CD4-positive, alpha-beta memory T cell (primary cell): ENCODE results near the gene PDS5B. TPM values are rescaled to one million over a fixed set of nuclear protein-coding genes. Genes with fewer than 3 reads are reported as not detected.
A peak's percentile ranks its signal among the peaks of the same experiment; 100 is the strongest.

ENCODE experiments used
- CTCF ChIA-PET: fragments of 350-600 bp; sonication (Branson Sonifier 250); formaldehyde crosslinking; loops from one replicate; lab custom pipeline; 2021; ENCODE audit warnings: inconsistent platforms; ENCODE audit not compliant: partially characterized antibody; lab: Charles Lee
- POLR2A ChIA-PET: fragments of 350-600 bp; sonication (Branson Sonifier 250); formaldehyde crosslinking; loops from one replicate; lab custom pipeline; 2021; ENCODE audit not compliant: partially characterized antibody; lab: Charles Lee
- DNase-seq, 5 donors: peaks; one replicate each; pipeline versions ENCODE4 v3.0.0 to v3.0.0-alpha.2; 2020 to 2022; ENCODE audit warnings: mixed read lengths in 1 of 5
- H3K27ac ChIP-seq: one replicate; pipeline ENCODE4 v1.7.0; 2013; ENCODE audit warnings: low read depth, low read length
- H3K27me3 ChIP-seq: 2 replicates; pipeline ENCODE4 v1.7.0; 2013; ENCODE audit warnings: mild to moderate bottlenecking, low read length, moderate library complexity; ENCODE audit not compliant: insufficient read depth
- H3K36me3 ChIP-seq: 2 replicates; pipeline ENCODE4 v1.7.0; 2013; ENCODE audit warnings: mild to moderate bottlenecking, low read length, moderate library complexity; ENCODE audit not compliant: insufficient read depth
- H3K4me1 ChIP-seq: 2 replicates; pipeline ENCODE4 v1.7.0; 2013; ENCODE audit warnings: mild to moderate bottlenecking, low read length, moderate library complexity; ENCODE audit not compliant: insufficient read depth
- H3K4me3 ChIP-seq, 2 donors: one replicate each; pipeline ENCODE4 v1.7.0; 2013; ENCODE audit warnings: low read length in 2 of 2, mild to moderate bottlenecking in 1 of 2
- H3K9me3 ChIP-seq, 2 donors: one replicate each; pipeline ENCODE4 v1.7.0; 2013; ENCODE audit warnings: low read length in 2 of 2, control low read depth in 1 of 2; ENCODE audit not compliant: control insufficient read depth in 1 of 2
- H3K27ac Mint-ChIP-seq, 7 donors: one replicate each; pipeline ENCODE4 v1.8.0; 2020 to 2021; ENCODE audit warnings: mixed read lengths in 7 of 7, mild to moderate bottlenecking in 6 of 7, inconsistent platforms in 3 of 7, moderate library complexity in 3 of 7
- H3K27me3 Mint-ChIP-seq, 2 donors: one replicate each; pipeline ENCODE4 v1.8.0; 2020 to 2021; ENCODE audit warnings: mixed read lengths in 2 of 2
- H3K36me3 Mint-ChIP-seq, 2 donors: one replicate each; pipeline ENCODE4 v1.8.0; 2020 to 2021; ENCODE audit warnings: mixed read lengths in 2 of 2, inconsistent platforms in 1 of 2, mild to moderate bottlenecking in 1 of 2
- H3K4me1 Mint-ChIP-seq, 4 donors: one replicate each; pipeline ENCODE4 v1.8.0; 2020 to 2021; ENCODE audit warnings: mixed read lengths in 4 of 4, mild to moderate bottlenecking in 1 of 4
- H3K4me3 Mint-ChIP-seq, 8 donors: one replicate each; pipeline ENCODE4 v1.8.0; 2020 to 2021; ENCODE audit warnings: mixed read lengths in 8 of 8, mild to moderate bottlenecking in 7 of 8, moderate library complexity in 6 of 8, inconsistent platforms in 3 of 8
- H3K9me3 Mint-ChIP-seq, 8 donors: one replicate each; pipeline ENCODE4 v1.8.0; 2020 to 2021; ENCODE audit warnings: mixed read lengths in 8 of 8, mild to moderate bottlenecking in 5 of 8, inconsistent platforms in 3 of 8, moderate library complexity in 1 of 8
- intact Hi-C: fragments of 100-400 bp; cut with micrococcal nuclease; formaldehyde crosslinking; loops from one replicate; pipeline ENCODE4 v1.15.1; 2023
- polyA plus RNA-seq, 2 donors: library from polyadenylated mRNA; unstranded; fragments of 300-500 nt; fragmentation: Illumina TruSeq; gene quantifications; one replicate each; pipeline ENCODE4 v1.2.3, GENCODE V29; 2021
- total RNA-seq, 2 experiments: library from RNA; stranded (reverse); gene quantifications; one replicate each; pipeline ENCODE4 v1.2.3, GENCODE V29; 2021

PDS5B gene
- total and polyA plus RNA-seq, 4 experiments from 2014 or later: 28.7 to 56.3 (median 42.4) TPM

- POLR2A ChIA-PET: interaction anchor here (1.0 to 2.0 kb wide), 2 partner anchors 153 to 962 kb away, joined by 3 to 5 read pairs; partner anchors contain the start of gene N4BP2L1
- DNase-seq: peak in 3 of 5 donors; percentile 19 to 33 (median 28)
- no peak overlapping the region for H3K4me3 Mint-ChIP-seq
Observed at GRCh38 chr13:32581177-32581786, 5.0 kb upstream of the PDS5B start.

DNA sequence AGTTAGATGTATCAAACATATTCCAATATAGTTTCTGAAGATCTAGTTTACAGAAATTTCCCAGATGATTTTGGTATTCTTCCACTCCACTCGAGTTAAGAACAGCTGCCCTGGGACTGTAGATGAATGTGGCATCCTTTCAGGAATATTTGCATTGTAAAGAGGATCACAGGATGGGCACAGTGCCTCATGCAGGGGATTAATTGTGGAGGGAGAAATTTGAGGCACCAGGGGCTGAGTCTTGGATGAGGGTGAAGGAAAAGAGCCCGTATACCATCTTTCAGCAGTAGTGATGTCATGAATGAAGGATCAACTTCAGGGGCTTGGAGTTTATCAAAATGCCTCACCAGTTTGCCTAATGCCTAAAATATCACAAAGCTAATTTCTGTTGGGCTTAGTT lies 4.0 kb upstream of the PDS5B start:
- no peak for DNase-seq

More at GRCh38 chr13:32581177-32581786, 5.0 kb upstream of the PDS5B start:
- Histone ChIP-seq H3K27me3 (no peaks in the 10 kb centered on the region), H3K36me3 (no peaks in the 10 kb centered on the region), H3K4me1 (peaks cover 8% of the 10 kb centered on the region), H3K4me3 (no peak overlapping the region), H3K9me3 (no peaks in the 10 kb centered on the region), H3K27ac (no peak overlapping the region)
- no peaks in the 10 kb centered on the region for H3K27me3 Mint-ChIP-seq
- peaks cover 8 to 9% of the 10 kb centered on the region in 2 donors for H3K36me3 Mint-ChIP-seq
- peaks cover 1 to 10% (median 7%) of the 10 kb centered on the region in 4 donors for H3K4me1 Mint-ChIP-seq
- CTCF ChIA-PET: interaction anchor here (0.6 to 4.4 kb wide), 36 partner anchors 9 to 676 kb away, joined by 3 to 30 read pairs (median 4); partner anchors contain the start of genes BRCA2, N4BP2L2 and ZAR1L
- intact Hi-C loops: no loop called here
- H3K27ac Mint-ChIP-seq: no peak overlapping the region
- peaks cover 0 to 24% (median 12%) of the 10 kb centered on the region in 8 donors for H3K9me3 Mint-ChIP-seq

DNA sequence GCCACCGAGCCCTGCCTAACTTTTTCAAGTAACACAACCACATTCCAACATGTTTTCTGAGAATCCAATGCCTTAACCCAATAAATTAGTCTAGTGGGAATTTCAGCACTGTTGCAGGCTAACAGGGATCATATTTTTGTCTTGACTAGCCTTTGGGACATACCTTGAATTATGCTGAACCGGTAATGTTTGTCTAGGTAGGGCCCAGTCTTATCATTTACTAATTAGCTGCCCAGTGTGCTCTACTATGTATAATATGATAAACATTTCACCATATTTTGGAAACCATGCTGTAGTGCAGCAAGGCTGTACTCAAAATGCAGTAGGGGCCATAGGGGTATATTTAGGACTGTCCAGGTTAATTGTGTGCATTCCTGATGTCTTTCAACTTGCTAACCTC lies 3.3 kb upstream of the PDS5B start:
- intact Hi-C loops: no loop called here
- ChIA-PET CTCF (interaction anchor here (1.1 to 4.4 kb wide), 7 partner anchors 27 to 673 kb away, joined by 3 to 29 read pairs (median 22); no protein-coding TSS in a partner anchor), POLR2A (no interaction called here)
- H3K36me3 ChIP-seq: no peaks in the 10 kb centered on the region
- Mint-ChIP-seq H3K27ac (no peak overlapping the region), H3K36me3 (peaks cover 0 to 11% of the 10 kb centered on the region in 2 donors), H3K27me3 (no peaks in the 10 kb centered on the region), H3K9me3 (peaks cover 0 to 10% (median 3%) of the 10 kb centered on the region in 8 donors), H3K4me1 (peaks cover 6 to 20% (median 12%) of the 10 kb centered on the region in 4 donors), H3K4me3 (no peak overlapping the region)
- H3K27ac ChIP-seq: no peak overlapping the region
- no peak overlapping the region for H3K4me3 ChIP-seq
- H3K4me1 ChIP-seq: peaks cover 14% of the 10 kb centered on the region
- no peak for DNase-seq
- no peaks in the 10 kb centered on the region for H3K9me3 ChIP-seq
- no peaks in the 10 kb centered on the region for H3K27me3 ChIP-seq

More for the DNA sequence above, 4.0 kb upstream of the PDS5B start:
- intact Hi-C loops: no loop called here
- CTCF ChIA-PET: interaction anchor here (1.1 to 4.4 kb wide), 20 partner anchors 8 to 672 kb away, joined by 3 to 30 read pairs (median 7); partner anchors contain the start of gene N4BP2L2
- Mint-ChIP-seq H3K27me3 (no peaks in the 10 kb centered on the region), H3K36me3 (peaks cover 1 to 8% of the 10 kb centered on the region in 2 donors), H3K4me1 (peaks cover 1 to 13% (median 7%) of the 10 kb centered on the region in 4 donors), H3K4me3 (no peak overlapping the region), H3K27ac (no peak overlapping the region), H3K9me3 (peaks cover 0 to 16% (median 7%) of the 10 kb centered on the region in 8 donors)
- peaks cover 8% of the 10 kb centered on the region for H3K4me1 ChIP-seq
- no peak overlapping the region for H3K27ac ChIP-seq
- no peak overlapping the region for H3K4me3 ChIP-seq
- H3K9me3 ChIP-seq: no peaks in the 10 kb centered on the region
- POLR2A ChIA-PET: interaction anchor here (1.0 to 2.0 kb wide), 2 partner anchors 154 to 961 kb away, joined by 3 to 5 read pairs; partner anchors contain the start of gene N4BP2L1
- H3K36me3 ChIP-seq: no peaks in the 10 kb centered on the region
- H3K27me3 ChIP-seq: no peaks in the 10 kb centered on the region

DNA sequence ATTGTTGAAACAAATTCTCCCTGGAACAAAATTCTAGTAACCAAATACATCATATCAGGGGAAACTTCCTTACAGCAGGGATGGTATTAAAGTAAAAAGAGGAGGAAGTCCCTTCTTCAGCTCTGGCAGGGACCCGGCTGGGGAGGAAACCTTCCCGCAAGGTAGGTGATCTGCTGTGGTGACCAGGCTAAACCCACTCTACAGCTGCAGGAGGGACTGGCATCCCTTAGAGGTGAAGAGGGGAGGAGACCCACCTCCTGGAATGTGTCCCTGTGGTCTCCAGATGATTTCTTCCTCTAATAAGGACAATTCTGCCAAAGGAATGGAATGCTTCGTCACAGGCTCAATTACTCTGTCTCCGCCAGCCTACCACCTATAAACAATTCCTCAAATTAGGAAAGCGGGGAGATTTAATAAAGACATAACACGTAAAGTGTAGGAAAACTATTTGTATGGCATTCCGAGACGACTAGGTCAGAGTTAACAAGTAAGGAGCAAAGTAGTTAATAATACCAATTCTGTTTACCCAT lies 637 bp upstream of the PDS5B start:
- intact Hi-C loops: loop anchor here (1.0 to 5.0 kb wide), 12 partner anchors 47 to 1233 kb away; partner anchors contain the start of genes BRCA2, N4BP2L2, RFC3 and ZAR1L
- Mint-ChIP-seq H3K4me1 (peaks cover 26 to 45% (median 36%) of the 10 kb centered on the region in 4 donors), H3K36me3 (peaks cover 0 to 11% of the 10 kb centered on the region in 2 donors), H3K27me3 (no peaks in the 10 kb centered on the region), H3K27ac (peak overlapping the region; percentile 75 to 96 (median 91)), H3K9me3 (peaks cover 0 to 2% (median 0%) of the 10 kb centered on the region in 8 donors), H3K4me3 (peak overlapping the region; percentile 83 to 91 (median 89))
- peak in 1 of 5 donors; percentile 43 for DNase-seq
- H3K27me3 ChIP-seq: no peaks in the 10 kb centered on the region
- H3K27ac ChIP-seq: peak overlapping the region; percentile 53
- H3K9me3 ChIP-seq: no peaks in the 10 kb centered on the region
- no peaks in the 10 kb centered on the region for H3K36me3 ChIP-seq
- ChIA-PET CTCF (interaction anchor here (0.7 to 3.0 kb wide), 29 partner anchors 11 to 1140 kb away, joined by 3 to 36 read pairs (median 4); partner anchors contain the start of genes BRCA2, N4BP2L1, N4BP2L2 and ZAR1L), POLR2A (interaction anchor here (0.6 to 2.2 kb wide), 14 partner anchors 47 to 271 kb away, joined by 3 to 22 read pairs (median 4); partner anchors contain the start of genes BRCA2, N4BP2L1, N4BP2L2 and ZAR1L)
- peak overlapping the region; percentile 62 to 88 for H3K4me3 ChIP-seq
- H3K4me1 ChIP-seq: peaks cover 38% of the 10 kb centered on the region

DNA sequence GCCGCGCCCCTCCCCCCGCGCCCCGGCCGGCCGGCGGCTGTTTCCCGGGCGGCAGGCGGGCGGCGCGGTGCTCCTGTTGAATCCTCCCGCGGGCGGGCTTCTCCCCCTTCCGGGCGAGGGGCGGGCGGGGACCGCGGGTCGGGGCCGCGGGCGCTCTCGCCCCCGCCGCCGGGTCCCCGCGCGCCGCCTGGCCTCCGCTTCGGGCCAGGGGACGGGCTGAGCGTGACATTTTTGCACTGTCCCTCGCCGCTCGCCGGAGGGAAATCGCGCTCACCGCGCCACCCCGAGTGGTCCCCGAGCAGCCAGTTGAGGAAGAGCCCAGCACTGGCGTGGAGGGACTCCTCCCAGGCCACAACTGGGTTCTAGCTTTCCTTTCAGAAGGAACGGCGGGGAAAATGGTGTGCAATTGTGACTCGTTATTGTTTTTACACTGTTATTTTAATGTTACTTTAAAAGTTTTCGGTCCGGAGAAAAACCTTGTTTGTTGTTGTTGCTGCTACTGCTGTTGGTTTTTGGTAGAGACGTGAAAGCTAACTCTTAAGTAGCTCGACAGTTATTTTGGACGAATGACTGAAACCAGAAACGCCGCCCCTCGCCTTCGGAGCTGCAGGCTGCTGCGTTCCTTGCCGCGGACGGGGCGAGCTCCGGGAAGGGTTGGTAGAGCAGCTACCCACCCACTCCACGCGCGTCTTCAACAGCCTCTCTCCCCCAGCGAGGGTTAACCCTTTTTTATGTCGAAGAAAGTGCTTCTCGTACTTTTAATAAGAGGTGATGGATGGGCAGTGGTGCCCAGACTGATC lies 959 bp downstream of the PDS5B start:
- Histone ChIP-seq H3K9me3 (no peaks in the 10 kb centered on the region), H3K27me3 (no peaks in the 10 kb centered on the region), H3K36me3 (no peaks in the 10 kb centered on the region), H3K4me1 (peaks cover 43% of the 10 kb centered on the region), H3K4me3 (peak overlapping the region; percentile 55 to 93), H3K27ac (peak overlapping the region; percentile 68)
- peak overlapping the region; percentile 89 to 99 (median 96) for H3K4me3 Mint-ChIP-seq
- H3K27ac Mint-ChIP-seq: peak overlapping the region; percentile 94 to 98 (median 96)
- intact Hi-C loops: loop anchor here (2.0 to 5.0 kb wide), 4 partner anchors 325 to 1136 kb away; no protein-coding TSS in a partner anchor
- peaks cover 0 to 2% (median 0%) of the 10 kb centered on the region in 8 donors for H3K9me3 Mint-ChIP-seq
- ChIA-PET POLR2A (interaction anchor here (0.8 to 2.6 kb wide), 10 partner anchors 47 to 956 kb away, joined by 3 to 13 read pairs (median 6); partner anchors contain the start of genes BRCA2, N4BP2L1, N4BP2L2 and ZAR1L), CTCF (interaction anchor here (0.9 to 8.4 kb wide), 13 partner anchors 9 to 1137 kb away, joined by 3 to 90 read pairs (median 4); no protein-coding TSS in a partner anchor)
- no peaks in the 10 kb centered on the region for H3K27me3 Mint-ChIP-seq
- peaks cover 34 to 53% (median 44%) of the 10 kb centered on the region in 4 donors for H3K4me1 Mint-ChIP-seq
- DNase-seq: peak; percentile 45 to 73 (median 51)
- peaks cover 0 to 11% of the 10 kb centered on the region in 2 donors for H3K36me3 Mint-ChIP-seq

DNA sequence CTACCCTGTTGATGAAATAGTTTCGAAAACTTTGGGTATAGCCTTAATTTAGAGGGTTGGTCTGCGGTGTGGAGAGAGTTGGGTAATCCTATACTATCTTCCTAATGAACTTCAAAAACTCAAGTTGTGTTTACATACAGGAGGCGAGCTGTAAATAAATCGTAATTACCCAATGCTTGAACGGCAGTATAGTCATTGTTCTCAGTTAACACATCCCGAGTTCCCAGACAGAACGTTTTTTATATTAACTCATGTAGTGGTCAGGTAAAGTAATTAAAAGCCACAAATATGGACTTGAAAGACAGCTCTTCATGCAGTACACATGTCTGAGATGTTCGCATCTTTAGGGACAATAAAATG lies 1.5 kb downstream of the PDS5B start:
- Histone ChIP-seq H3K4me3 (peak overlapping the region; percentile 55 to 93), H3K27ac (peak overlapping the region; percentile 68), H3K27me3 (no peaks in the 10 kb centered on the region), H3K9me3 (no peaks in the 10 kb centered on the region), H3K36me3 (no peaks in the 10 kb centered on the region), H3K4me1 (peaks cover 43% of the 10 kb centered on the region)
- Mint-ChIP-seq H3K4me1 (peaks cover 37 to 59% (median 50%) of the 10 kb centered on the region in 4 donors), H3K27me3 (no peaks in the 10 kb centered on the region), H3K9me3 (peaks cover 0 to 2% (median 0%) of the 10 kb centered on the region in 8 donors), H3K4me3 (peak overlapping the region; percentile 89 to 99 (median 96)), H3K36me3 (peaks cover 0 to 11% of the 10 kb centered on the region in 2 donors), H3K27ac (peak overlapping the region; percentile 94 to 98 (median 96))
- intact Hi-C loops: loop anchor here (2.0 to 5.0 kb wide), 4 partner anchors 325 to 1135 kb away; no protein-coding TSS in a partner anchor
- ChIA-PET CTCF (interaction anchor here (0.9 to 8.4 kb wide), 15 partner anchors 8 to 1136 kb away, joined by 3 to 90 read pairs (median 4); partner anchors contain the start of gene N4BP2L2), POLR2A (interaction anchor here (0.8 to 2.6 kb wide), 11 partner anchors 46 to 955 kb away, joined by 3 to 13 read pairs (median 4); partner anchors contain the start of genes BRCA2, N4BP2L1, N4BP2L2 and ZAR1L)
- no peak for DNase-seq
